D721Med (cell line): ENCODE data around the gene MSL3B.

Experiments used
- DNase-seq: peaks from one replicate; pipeline ENCODE4 v3.0.0; 2011; ENCODE audit warnings: low spot score; ENCODE audit not compliant: insufficient read length
- FAIRE-seq: peaks from 2 replicates; lab custom pipeline; 2011; peaks lifted over from hg19 to GRCh38; lab: Jason Lieb, UNC
- TF ChIP-seq, protein P1 (sequence below): IDR thresholded peaks from 2 replicates; pipeline ENCODE4 v1.5.1; 2012; ENCODE audit warnings: mild to moderate bottlenecking, control low read depth; ENCODE audit not compliant: insufficient read depth; ENCODE audit errors: missing control alignments

Gene MSL3B

GRCh38 chr2:233867993-233868532 lies at the start of gene MSL3B:
Gene MSL3B (minus strand): TSS chr2:233868386.
- no peak for DNase-seq
- FAIRE-seq, result no peak
- TF ChIP-seq, protein P1, sequence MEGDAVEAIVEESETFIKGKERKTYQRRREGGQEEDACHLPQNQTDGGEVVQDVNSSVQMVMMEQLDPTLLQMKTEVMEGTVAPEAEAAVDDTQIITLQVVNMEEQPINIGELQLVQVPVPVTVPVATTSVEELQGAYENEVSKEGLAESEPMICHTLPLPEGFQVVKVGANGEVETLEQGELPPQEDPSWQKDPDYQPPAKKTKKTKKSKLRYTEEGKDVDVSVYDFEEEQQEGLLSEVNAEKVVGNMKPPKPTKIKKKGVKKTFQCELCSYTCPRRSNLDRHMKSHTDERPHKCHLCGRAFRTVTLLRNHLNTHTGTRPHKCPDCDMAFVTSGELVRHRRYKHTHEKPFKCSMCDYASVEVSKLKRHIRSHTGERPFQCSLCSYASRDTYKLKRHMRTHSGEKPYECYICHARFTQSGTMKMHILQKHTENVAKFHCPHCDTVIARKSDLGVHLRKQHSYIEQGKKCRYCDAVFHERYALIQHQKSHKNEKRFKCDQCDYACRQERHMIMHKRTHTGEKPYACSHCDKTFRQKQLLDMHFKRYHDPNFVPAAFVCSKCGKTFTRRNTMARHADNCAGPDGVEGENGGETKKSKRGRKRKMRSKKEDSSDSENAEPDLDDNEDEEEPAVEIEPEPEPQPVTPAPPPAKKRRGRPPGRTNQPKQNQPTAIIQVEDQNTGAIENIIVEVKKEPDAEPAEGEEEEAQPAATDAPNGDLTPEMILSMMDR, result no peak

GRCh38 chr2:233917116-233917515 lies 48.9 kb upstream of the MSL3B start, which contains the start of gene TRPM8:
Gene TRPM8 (plus strand): TSS chr2:233917373. CDS start chr2:233926538, 9,165 bp downstream.
- no peak for FAIRE-seq
- no peak for DNase-seq
- TF ChIP-seq, protein P1, result no peak

- TF ChIP-seq, protein P1, result no peak
- FAIRE-seq (no peak), DNase-seq (no peak)
These were observed 46.9 kb upstream of the MSL3B start for GRCh38 chr2:233915128-233915527.

GRCh38 chr2:233912691-233913423 lies 44.7 kb upstream of the MSL3B start:
- DNase-seq (no peak), FAIRE-seq (no peak)
- TF ChIP-seq, protein P1, result no peak

- no peak for FAIRE-seq
- TF ChIP-seq, protein P1, result no peak
These were observed 39.4 kb upstream of the MSL3B start for GRCh38 chr2:233907627-233908026.

DNA sequence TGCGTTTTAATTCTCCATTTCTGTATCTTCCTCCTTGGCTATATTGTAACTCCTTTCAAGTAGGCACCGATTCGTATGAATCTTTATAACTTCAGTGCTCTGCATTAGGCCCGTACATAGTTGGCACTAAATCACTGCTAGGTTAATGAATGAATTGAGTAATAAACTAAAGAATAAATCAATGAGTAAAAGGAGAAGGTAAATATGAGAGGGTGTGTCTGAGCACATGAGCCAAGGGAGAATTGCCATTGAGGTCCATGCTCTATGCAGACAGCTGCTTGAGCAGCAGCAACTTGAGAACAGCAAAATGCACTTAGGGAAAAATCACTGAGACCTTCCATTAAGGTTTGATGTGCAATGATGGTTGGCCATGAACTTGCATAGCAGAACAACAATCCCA lies 37.8 kb upstream of the MSL3B start:
- TF ChIP-seq, protein P1, result no peak

More at GRCh38 chr2:233907627-233908026, 39.4 kb upstream of the MSL3B start:
- DNase-seq, result no peak

GRCh38 chr2:233901884-233902283 lies 33.7 kb upstream of the MSL3B start:
- no peak for FAIRE-seq
- TF ChIP-seq, protein P1, result no peak
- no peak for DNase-seq

More for the DNA sequence above, 37.8 kb upstream of the MSL3B start:
- no peak for FAIRE-seq
- no peak for DNase-seq
